ENCODE measurements around the gene FAM168A.
"Not testable (repeated sequence)": the region's sequence is repeated elsewhere in the genome, so short reads cannot be mapped to it uniquely, and the experiment has no call there.

Gene FAM168A

DNA sequence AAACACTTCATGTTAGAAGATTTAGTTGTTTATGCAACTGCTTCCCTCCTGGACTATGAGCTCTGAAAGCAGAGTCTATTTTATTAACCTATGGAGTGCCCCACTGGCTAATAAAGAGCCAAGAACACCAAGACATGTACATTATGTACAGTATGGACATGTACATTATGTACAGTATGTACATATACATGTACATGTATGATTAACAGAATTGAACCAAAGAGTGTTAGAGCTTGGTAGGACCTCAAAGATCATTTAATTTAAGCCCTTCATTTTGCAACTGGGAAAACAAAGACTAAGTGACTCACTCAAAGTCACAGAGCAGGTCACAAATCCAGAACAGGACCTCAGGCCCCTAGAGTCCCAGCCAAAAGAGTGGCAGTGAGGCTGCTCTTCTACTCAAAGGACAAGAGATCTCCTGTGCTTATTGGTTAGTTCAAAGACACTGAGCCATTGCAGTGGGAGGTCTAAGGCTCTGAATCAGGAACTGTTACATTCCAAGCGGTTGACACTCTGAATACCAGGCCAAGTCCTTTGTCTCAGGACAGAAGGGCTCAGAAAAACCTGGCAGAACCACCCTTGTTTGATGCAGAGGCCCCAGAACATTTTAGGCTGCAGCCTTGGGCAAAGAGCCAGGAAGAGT is 103.8 kb downstream of the FAM168A start:
- H3K9me3 ChIP-seq (ENCODE audit: control insufficient read depth, insufficient read depth, low read depth, low read length) = no peaks in the 10 kb centered on the region
- peak overlapping the region; percentile 45 for H3K9ac ChIP-seq (ENCODE audit: low read length)
- no peaks in the 10 kb centered on the region for H3K36me3 ChIP-seq (ENCODE audit: control insufficient read depth, insufficient read depth, low read length)
- peak overlapping the region; percentile 16; the same call in 1 of the 2 replicates for H3K27ac ChIP-seq (ENCODE audit: low read depth, low read length)
- peaks cover 15% of the 10 kb centered on the region for H3K4me1 ChIP-seq (ENCODE audit: control insufficient read depth, insufficient read depth, low read length)
- H3K27me3 ChIP-seq (ENCODE audit: control insufficient read depth, insufficient read depth, low read length) = no peaks in the 10 kb centered on the region
- no peak overlapping the region for H3K4me3 ChIP-seq (ENCODE audit: low read depth, low read length)

DNA sequence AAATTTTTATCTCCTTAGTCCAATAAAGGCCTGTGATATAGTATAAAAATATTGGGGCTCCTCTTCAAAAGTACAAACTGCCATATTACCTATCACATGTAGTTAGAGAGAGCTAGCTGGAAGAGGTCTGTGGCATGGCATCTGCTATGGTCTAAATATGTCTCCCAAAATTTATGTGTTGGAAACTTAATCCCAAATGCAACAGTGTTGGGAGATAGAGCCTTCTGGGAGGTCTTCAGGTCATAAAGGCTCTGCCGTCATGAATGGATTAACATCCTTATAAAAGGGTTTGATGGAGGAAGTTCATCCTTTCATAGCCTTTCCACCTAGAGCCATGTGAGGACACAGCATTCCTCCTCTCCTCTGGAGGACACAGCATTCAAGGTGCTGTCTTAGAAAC is 116.3 kb downstream of the FAM168A start:
- Histone ChIP-seq H3K27ac (ENCODE audit: low read depth, low read length) (no peak overlapping the region), H3K27me3 (ENCODE audit: control insufficient read depth, insufficient read depth, low read length) (no peaks in the 10 kb centered on the region), H3K4me3 (ENCODE audit: low read depth, low read length) (no peak overlapping the region), H3K9ac (ENCODE audit: low read length) (no peak overlapping the region), H3K4me1 (ENCODE audit: control insufficient read depth, insufficient read depth, low read length) (peaks cover 2% of the 10 kb centered on the region; the same call in 1 of the 2 replicates), H3K9me3 (ENCODE audit: control insufficient read depth, insufficient read depth, low read depth, low read length) (peaks cover 5% of the 10 kb centered on the region; the same call in 1 of the 2 replicates), H3K36me3 (ENCODE audit: control insufficient read depth, insufficient read depth, low read length) (no peaks in the 10 kb centered on the region)

DNA sequence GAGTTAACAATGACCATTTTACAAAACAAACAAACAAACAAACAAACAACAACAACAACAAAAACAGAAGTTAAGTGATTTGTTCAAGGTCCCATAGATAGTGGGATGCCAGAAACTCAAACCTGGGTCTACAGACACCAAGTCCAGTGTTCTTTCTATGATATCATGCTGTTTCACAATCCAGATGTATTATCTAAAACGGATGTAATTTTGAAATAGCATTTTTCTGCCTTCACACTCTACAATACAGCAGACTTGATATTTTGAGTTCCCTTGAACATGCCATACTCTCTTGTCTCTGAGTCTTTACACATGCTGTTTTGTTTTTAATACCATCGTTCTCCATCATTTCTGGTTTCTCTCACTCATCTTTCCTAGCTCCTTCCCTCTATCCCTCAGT is 117.2 kb downstream of the FAM168A start:
- Histone ChIP-seq H3K36me3 (ENCODE audit: control insufficient read depth, insufficient read depth, low read length) (no peaks in the 10 kb centered on the region), H3K4me3 (ENCODE audit: low read depth, low read length) (no peak overlapping the region), H3K4me1 (ENCODE audit: control insufficient read depth, insufficient read depth, low read length) (peaks cover 6% of the 10 kb centered on the region), H3K9ac (ENCODE audit: low read length) (no peak overlapping the region), H3K27ac (ENCODE audit: low read depth, low read length) (no peak overlapping the region), H3K9me3 (ENCODE audit: control insufficient read depth, insufficient read depth, low read depth, low read length) (peaks cover 5% of the 10 kb centered on the region; the same call in 1 of the 2 replicates), H3K27me3 (ENCODE audit: control insufficient read depth, insufficient read depth, low read length) (no peaks in the 10 kb centered on the region)

DNA sequence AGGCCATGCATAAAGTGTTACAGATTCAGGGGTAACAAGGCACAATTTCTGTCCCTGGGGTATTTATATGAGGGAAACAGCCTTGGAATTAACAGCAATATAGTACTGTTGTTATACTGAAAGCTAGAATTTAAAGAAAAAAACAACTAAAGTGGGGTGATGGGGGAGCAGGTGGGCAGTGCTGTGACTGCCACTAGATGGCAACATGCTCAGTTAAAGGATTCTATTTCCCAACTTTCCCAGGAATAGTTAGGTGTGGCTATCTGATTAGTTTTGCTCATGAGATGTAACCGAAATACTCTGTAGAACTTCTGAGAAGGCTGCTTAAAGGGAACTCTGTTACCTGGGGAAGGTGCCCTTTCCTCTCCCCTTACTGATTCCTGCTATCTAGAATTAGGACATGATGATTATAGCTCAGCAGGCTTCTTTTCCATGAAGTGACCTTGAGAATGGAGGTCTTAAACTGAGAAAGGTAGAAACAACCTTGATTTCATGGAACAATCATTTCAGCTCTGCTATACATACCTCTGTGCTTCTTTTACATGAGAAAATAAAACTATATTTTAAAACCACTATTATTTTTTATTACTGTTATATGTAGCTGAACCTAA is 119.1 kb downstream of the FAM168A start:
- Histone ChIP-seq H3K4me3 (ENCODE audit: low read depth, low read length) (no peak overlapping the region), H3K27me3 (ENCODE audit: control insufficient read depth, insufficient read depth, low read length) (no peaks in the 10 kb centered on the region), H3K9me3 (ENCODE audit: control insufficient read depth, insufficient read depth, low read depth, low read length) (peaks cover 5% of the 10 kb centered on the region; the same call in 1 of the 2 replicates), H3K36me3 (ENCODE audit: control insufficient read depth, insufficient read depth, low read length) (no peaks in the 10 kb centered on the region), H3K27ac (ENCODE audit: low read depth, low read length) (no peak overlapping the region), H3K4me1 (ENCODE audit: control insufficient read depth, insufficient read depth, low read length) (peaks cover 6% of the 10 kb centered on the region), H3K9ac (ENCODE audit: low read length) (no peak overlapping the region)

DNA sequence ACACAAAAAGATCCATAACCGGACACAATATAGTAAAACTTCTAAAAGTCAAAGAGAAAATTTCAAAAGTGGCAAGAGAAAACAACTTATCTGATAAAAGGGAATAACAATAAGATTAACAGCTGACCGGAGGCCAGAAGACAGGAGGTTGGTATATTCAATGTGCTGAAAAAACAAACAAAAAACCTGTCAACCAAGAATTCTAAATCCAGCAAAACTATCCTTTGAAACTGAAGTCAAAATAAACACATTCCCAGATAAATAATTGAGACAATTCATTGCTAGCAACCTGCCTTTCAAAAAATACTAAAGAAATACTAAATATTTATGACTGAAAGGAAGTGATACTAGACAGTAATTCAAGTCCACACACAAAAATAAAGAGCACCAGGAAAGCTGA is 120.4 kb downstream of the FAM168A start:
- peaks cover 6% of the 10 kb centered on the region for H3K4me1 ChIP-seq (ENCODE audit: control insufficient read depth, insufficient read depth, low read length)
- no peak overlapping the region for H3K27ac ChIP-seq (ENCODE audit: low read depth, low read length)
- H3K36me3 ChIP-seq (ENCODE audit: control insufficient read depth, insufficient read depth, low read length) = no peaks in the 10 kb centered on the region
- H3K4me3 ChIP-seq (ENCODE audit: low read depth, low read length) = no peak overlapping the region
- H3K27me3 ChIP-seq (ENCODE audit: control insufficient read depth, insufficient read depth, low read length) = no peaks in the 10 kb centered on the region
- H3K9ac ChIP-seq (ENCODE audit: low read length) = no peak overlapping the region
- peaks cover 5% of the 10 kb centered on the region; the same call in 1 of the 2 replicates for H3K9me3 ChIP-seq (ENCODE audit: control insufficient read depth, insufficient read depth, low read depth, low read length)

DNA sequence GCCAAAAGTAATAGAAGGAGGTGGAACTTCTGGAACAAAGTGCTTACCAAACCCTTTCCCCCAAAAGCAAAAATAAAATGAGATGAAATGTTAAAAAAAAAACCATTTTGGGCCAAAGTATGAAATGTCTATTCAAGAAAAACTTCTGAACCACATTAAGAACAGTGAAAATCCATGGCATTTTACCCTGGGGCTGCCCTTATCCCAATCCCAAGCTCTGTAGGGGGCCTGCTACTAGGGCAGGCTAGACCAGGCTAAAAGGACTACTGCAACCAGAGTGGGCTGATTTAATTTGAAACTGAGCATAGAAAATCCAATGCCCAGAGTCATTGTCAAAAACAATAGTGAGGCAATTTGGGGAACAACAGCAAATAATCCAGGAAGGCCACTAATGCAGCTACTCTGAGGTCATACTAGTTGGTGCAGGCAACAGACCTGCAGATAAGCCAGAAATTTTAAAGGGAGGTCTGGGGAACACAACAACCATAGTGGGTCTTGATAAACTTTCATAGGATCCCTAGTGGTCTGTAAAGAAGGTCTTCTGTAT is 122.3 kb downstream of the FAM168A start:
- Histone ChIP-seq H3K9ac (ENCODE audit: low read length) (no peak overlapping the region), H3K36me3 (ENCODE audit: control insufficient read depth, insufficient read depth, low read length) (no peaks in the 10 kb centered on the region), H3K4me3 (ENCODE audit: low read depth, low read length) (no peak overlapping the region), H3K4me1 (ENCODE audit: control insufficient read depth, insufficient read depth, low read length) (peaks cover 6% of the 10 kb centered on the region), H3K27me3 (ENCODE audit: control insufficient read depth, insufficient read depth, low read length) (no peaks in the 10 kb centered on the region), H3K9me3 (ENCODE audit: control insufficient read depth, insufficient read depth, low read depth, low read length) (peaks cover 5% of the 10 kb centered on the region; the same call in 1 of the 2 replicates), H3K27ac (ENCODE audit: low read depth, low read length) (no peak overlapping the region)

DNA sequence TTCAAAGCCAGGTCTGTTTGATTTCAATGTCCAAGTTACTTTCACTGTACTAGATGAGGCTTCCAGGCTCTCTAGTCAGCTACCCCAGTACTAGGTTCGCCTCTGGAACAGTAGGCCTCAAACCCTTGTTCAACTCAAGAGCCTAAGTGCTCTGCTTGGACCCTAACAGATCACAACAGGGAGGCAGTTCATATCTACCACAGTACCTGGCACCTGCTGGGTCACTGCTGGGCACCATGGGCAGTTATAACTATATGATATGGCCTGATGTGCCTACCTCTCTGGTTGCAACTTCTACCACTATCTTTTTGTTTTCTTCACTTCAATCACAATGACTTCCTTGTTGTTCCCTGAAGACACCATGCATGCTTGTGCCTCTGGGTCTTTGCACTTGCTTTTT is 124.7 kb downstream of the FAM168A start:
- no peak overlapping the region for H3K9ac ChIP-seq (ENCODE audit: low read length)
- peaks cover 4% of the 10 kb centered on the region for H3K4me1 ChIP-seq (ENCODE audit: control insufficient read depth, insufficient read depth, low read length)
- peaks cover 5% of the 10 kb centered on the region; the same call in 1 of the 2 replicates for H3K9me3 ChIP-seq (ENCODE audit: control insufficient read depth, insufficient read depth, low read depth, low read length)
- no peaks in the 10 kb centered on the region for H3K36me3 ChIP-seq (ENCODE audit: control insufficient read depth, insufficient read depth, low read length)
- no peak overlapping the region for H3K27ac ChIP-seq (ENCODE audit: low read depth, low read length)
- no peaks in the 10 kb centered on the region for H3K27me3 ChIP-seq (ENCODE audit: control insufficient read depth, insufficient read depth, low read length)
- H3K4me3 ChIP-seq (ENCODE audit: low read depth, low read length) = no peak overlapping the region

DNA sequence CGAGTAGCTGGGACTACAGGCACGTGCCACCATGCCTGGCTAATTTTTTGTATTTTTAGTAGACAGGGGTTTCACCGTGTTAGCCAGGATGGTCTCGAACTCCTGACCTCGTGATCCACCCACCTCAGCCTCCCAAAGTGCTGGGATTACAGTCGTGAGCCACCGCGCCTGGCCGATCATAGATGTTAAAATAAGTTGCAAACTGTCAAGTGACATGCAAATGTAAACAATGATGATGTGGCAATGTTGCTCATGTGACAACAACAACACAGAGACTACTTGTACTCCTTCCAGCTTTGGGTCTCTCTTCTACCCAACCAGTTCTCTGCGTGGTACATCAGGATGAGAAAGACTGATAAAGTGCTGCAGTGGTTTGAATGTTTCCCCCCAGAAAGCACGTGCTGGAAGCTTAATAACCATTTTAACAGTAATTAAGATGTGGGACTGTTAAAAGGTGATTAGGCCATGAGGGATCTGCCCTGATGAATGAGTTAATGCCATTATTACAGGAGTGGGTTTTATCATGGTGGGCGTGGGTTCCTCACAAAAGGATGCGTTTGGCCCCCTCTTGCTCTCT is 127.8 kb downstream of the FAM168A start:
- not testable (repeated sequence) for H3K27ac ChIP-seq (ENCODE audit: low read depth, low read length); H3K27me3 ChIP-seq (ENCODE audit: control insufficient read depth, insufficient read depth, low read length); H3K9ac ChIP-seq (ENCODE audit: low read length); H3K36me3 ChIP-seq (ENCODE audit: control insufficient read depth, insufficient read depth, low read length); H3K9me3 ChIP-seq (ENCODE audit: control insufficient read depth, insufficient read depth, low read depth, low read length); H3K4me3 ChIP-seq (ENCODE audit: low read depth, low read length); H3K4me1 ChIP-seq (ENCODE audit: control insufficient read depth, insufficient read depth, low read length)

DNA sequence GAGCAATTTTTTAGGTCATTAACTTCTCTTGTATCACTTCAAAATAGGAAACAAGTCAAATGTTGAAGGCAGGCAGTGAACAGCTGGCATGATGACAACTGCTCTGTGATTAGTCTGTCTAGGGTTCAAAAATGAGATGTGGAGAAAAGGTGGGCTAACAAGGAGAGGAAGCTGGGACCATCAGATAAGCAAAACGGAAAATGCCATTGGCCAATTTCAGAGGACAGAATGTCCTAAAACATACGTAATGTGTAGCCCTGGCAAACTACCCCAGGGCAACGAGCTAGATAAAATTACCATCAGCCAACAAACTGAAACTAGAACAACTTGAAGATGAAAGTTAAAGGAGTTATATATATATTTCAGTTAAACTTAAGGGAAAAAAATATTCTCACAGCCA is 128.5 kb downstream of the FAM168A start:
- no peaks in the 10 kb centered on the region for H3K36me3 ChIP-seq (ENCODE audit: control insufficient read depth, insufficient read depth, low read length)
- H3K27me3 ChIP-seq (ENCODE audit: control insufficient read depth, insufficient read depth, low read length) = no peaks in the 10 kb centered on the region
- no peak overlapping the region for H3K27ac ChIP-seq (ENCODE audit: low read depth, low read length)
- no peak overlapping the region for H3K4me3 ChIP-seq (ENCODE audit: low read depth, low read length)
- no peaks in the 10 kb centered on the region for H3K9me3 ChIP-seq (ENCODE audit: control insufficient read depth, insufficient read depth, low read depth, low read length)
- no peak overlapping the region for H3K9ac ChIP-seq (ENCODE audit: low read length)
- no peaks in the 10 kb centered on the region for H3K4me1 ChIP-seq (ENCODE audit: control insufficient read depth, insufficient read depth, low read length)

DNA sequence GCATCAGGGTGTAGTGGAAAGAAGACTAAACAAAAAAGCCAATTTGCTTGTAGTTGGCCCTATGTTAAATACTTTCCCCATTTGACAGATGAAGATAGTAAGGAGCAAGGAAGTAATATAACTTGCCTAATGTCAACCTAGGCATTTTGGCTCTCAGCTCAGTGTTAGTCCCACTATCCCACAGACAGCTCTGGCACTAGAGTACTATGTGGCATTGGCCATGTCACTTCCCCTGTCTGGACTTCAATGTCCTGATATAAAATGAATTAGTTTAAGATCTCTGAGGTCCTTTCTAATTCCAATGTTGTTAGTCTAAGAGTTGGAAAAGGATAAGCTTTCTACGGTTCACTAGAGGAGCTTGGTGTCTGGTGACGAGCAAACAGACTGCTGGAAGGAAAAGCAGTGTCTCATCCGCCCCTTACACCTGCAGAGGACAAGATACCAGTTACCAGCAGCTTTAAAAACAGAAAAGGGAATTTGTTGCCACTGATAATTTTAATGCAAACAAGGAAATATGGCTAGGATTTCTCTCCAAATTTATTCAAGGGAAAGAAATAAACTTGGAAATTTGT is 129.2 kb downstream of the FAM168A start:
- no peaks in the 10 kb centered on the region for H3K27me3 ChIP-seq (ENCODE audit: control insufficient read depth, insufficient read depth, low read length)
- H3K9ac ChIP-seq (ENCODE audit: low read length) = no peak overlapping the region
- H3K36me3 ChIP-seq (ENCODE audit: control insufficient read depth, insufficient read depth, low read length) = no peaks in the 10 kb centered on the region
- H3K9me3 ChIP-seq (ENCODE audit: control insufficient read depth, insufficient read depth, low read depth, low read length) = no peaks in the 10 kb centered on the region
- no peaks in the 10 kb centered on the region for H3K4me1 ChIP-seq (ENCODE audit: control insufficient read depth, insufficient read depth, low read length)
- no peak overlapping the region for H3K27ac ChIP-seq (ENCODE audit: low read depth, low read length)
- H3K4me3 ChIP-seq (ENCODE audit: low read depth, low read length) = no peak overlapping the region

DNA sequence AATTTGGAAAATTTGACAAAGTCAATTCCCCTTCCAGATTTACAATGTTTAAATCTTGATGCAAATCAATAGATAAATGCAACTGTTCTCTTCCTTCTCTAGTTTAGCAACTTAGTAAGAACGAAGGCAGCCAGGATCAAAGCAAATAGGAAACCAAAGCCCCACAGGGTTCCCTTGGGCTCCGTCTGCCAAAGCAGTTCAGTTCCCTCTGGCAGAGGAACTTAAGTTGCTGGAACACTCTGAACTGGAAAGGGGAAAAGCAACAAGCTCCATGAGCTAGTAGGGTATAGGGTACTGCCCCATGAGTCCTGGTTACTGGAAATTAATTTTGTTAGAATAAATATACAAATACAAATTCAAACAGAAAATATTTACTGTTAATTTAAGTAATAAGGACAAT is 130.4 kb downstream of the FAM168A start:
- H3K4me1 ChIP-seq (ENCODE audit: control insufficient read depth, insufficient read depth, low read length) = no peaks in the 10 kb centered on the region
- H3K36me3 ChIP-seq (ENCODE audit: control insufficient read depth, insufficient read depth, low read length) = no peaks in the 10 kb centered on the region
- no peak overlapping the region for H3K27ac ChIP-seq (ENCODE audit: low read depth, low read length)
- no peaks in the 10 kb centered on the region for H3K27me3 ChIP-seq (ENCODE audit: control insufficient read depth, insufficient read depth, low read length)
- no peak overlapping the region for H3K9ac ChIP-seq (ENCODE audit: low read length)
- no peaks in the 10 kb centered on the region for H3K9me3 ChIP-seq (ENCODE audit: control insufficient read depth, insufficient read depth, low read depth, low read length)
- H3K4me3 ChIP-seq (ENCODE audit: low read depth, low read length) = no peak overlapping the region

Data from HUES6 (cell line).